IMR-90 (cell line): ENCODE results near the gene AUTS2.

ENCODE experiments used
- ELK1 ChIP-seq: fragments of 150-350 bp; IDR thresholded peaks from 2 replicates; pipeline ENCODE4 v1.6.1; 2016; ENCODE audit warnings: low read depth, mild to moderate bottlenecking, low read length, moderate library complexity, borderline replicate concordance
- POLR2A ChIP-seq: IDR thresholded peaks from 2 replicates; pipeline ENCODE4 v1.6.1; 2012; ENCODE audit warnings: mild to moderate bottlenecking, low read depth, low read length
- RAD21 ChIP-seq: IDR thresholded peaks from 2 replicates; pipeline ENCODE4 v1.6.1; 2012; ENCODE audit warnings: low read length, improper control_type of control experiment
- TF ChIP-seq, protein P1 (sequence below): conservative IDR thresholded peaks from 2 replicates; pipeline ENCODE4 v1.5.1; 2012; ENCODE audit warnings: mild to moderate bottlenecking, low read depth, low read length, improper control_type of control experiment

DNA sequence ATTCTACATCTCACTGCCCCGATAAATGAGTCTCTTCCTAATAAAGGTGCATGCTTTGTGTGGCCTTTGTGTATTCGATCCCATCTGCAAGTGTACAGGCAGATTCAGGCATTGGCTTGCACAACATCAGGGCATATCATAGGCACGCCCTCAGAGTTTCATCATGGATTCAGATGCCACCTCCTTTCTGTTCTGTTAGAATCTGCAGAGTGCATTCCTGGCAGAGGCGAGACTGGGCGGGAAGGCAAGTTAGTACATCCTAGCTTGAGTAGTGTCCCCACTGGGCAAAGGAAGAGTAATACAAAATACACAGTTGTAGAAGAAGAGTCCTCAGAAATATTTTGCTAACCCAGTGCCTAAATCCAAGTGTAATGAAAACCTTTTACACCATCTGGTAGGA lies 1187.2 kb downstream of the AUTS2 start:
- TF ChIP-seq, protein P1, sequence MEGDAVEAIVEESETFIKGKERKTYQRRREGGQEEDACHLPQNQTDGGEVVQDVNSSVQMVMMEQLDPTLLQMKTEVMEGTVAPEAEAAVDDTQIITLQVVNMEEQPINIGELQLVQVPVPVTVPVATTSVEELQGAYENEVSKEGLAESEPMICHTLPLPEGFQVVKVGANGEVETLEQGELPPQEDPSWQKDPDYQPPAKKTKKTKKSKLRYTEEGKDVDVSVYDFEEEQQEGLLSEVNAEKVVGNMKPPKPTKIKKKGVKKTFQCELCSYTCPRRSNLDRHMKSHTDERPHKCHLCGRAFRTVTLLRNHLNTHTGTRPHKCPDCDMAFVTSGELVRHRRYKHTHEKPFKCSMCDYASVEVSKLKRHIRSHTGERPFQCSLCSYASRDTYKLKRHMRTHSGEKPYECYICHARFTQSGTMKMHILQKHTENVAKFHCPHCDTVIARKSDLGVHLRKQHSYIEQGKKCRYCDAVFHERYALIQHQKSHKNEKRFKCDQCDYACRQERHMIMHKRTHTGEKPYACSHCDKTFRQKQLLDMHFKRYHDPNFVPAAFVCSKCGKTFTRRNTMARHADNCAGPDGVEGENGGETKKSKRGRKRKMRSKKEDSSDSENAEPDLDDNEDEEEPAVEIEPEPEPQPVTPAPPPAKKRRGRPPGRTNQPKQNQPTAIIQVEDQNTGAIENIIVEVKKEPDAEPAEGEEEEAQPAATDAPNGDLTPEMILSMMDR: no peak
- TF ChIP-seq ELK1: no peak
- TF ChIP-seq RAD21: no peak
- TF ChIP-seq POLR2A: no peak
